Neuronal stem cell (in vitro differentiated cells): ENCODE results near the gene DVL3.

ENCODE experiments used
- DNase-seq: peaks from one replicate; pipeline ENCODE4 v3.0.0-alpha.2; 2013; ENCODE audit warnings: low spot score
- H2AFZ ChIP-seq: one replicate; pipeline ENCODE4 v1.6.1; 2013; ENCODE audit warnings: mild to moderate bottlenecking, low read length, inconsistent platforms
- H2AK5ac ChIP-seq: 2 replicates; pipeline ENCODE4 v1.6.1; 2013; ENCODE audit warnings: low read depth, mild to moderate bottlenecking, inconsistent platforms, low read length, moderate library complexity, mixed read lengths
- H2BK120ac ChIP-seq: 2 replicates; pipeline ENCODE4 v1.6.1; 2013; ENCODE audit warnings: low read depth, mild to moderate bottlenecking, inconsistent platforms, low read length, moderate library complexity, mixed read lengths
- H2BK12ac ChIP-seq: one replicate; pipeline ENCODE4 v1.6.1; 2013; ENCODE audit warnings: low read length, inconsistent platforms
- H2BK15ac ChIP-seq: 2 replicates; pipeline ENCODE4 v1.6.1; 2013; ENCODE audit warnings: mild to moderate bottlenecking, low read length, inconsistent platforms, mixed read lengths
- H2BK5ac ChIP-seq: one replicate; pipeline ENCODE4 v1.6.1; 2013; ENCODE audit warnings: inconsistent platforms, mild to moderate bottlenecking, low read length, moderate library complexity
- H3K14ac ChIP-seq: one replicate; pipeline ENCODE4 v1.6.1; 2013; ENCODE audit warnings: low read length, inconsistent platforms
- H3K18ac ChIP-seq: 2 replicates; pipeline ENCODE4 v1.6.1; 2013; ENCODE audit warnings: low read length, inconsistent platforms
- H3K23ac ChIP-seq: 2 replicates; pipeline ENCODE4 v1.6.1; 2013; ENCODE audit warnings: low read depth, mild to moderate bottlenecking, mixed read lengths, low read length, inconsistent platforms; ENCODE audit not compliant: poor library complexity
- H3K27ac ChIP-seq: replicated peaks from 3 replicates; pipeline ENCODE4 v1.5.1; 2013; ENCODE audit warnings: low read length, inconsistent platforms
- H3K27me3 ChIP-seq, 3 experiments: 2 replicates each; pipeline ENCODE4 v1.6.1; 2013; ENCODE audit warnings: low read length in 3 of 3, mild to moderate bottlenecking in 2 of 3, inconsistent platforms in 1 of 3, low read depth in 1 of 3, mixed read lengths in 1 of 3, moderate library complexity in 1 of 3; ENCODE audit not compliant: control insufficient read depth in 3 of 3, insufficient read depth in 3 of 3
- H3K36me3 ChIP-seq, 2 donors: replicated peaks in 1 of 2; 2 replicates each; pipeline ENCODE4 v1.6.1; 2013; ENCODE audit warnings: low read length in 2 of 2; ENCODE audit not compliant: control insufficient read depth in 2 of 2, insufficient read depth in 2 of 2
- H3K4ac ChIP-seq: 2 replicates; pipeline ENCODE4 v1.6.1; 2013; ENCODE audit warnings: inconsistent platforms, mild to moderate bottlenecking, low read length, moderate library complexity
- H3K4me1 ChIP-seq, 2 donors: 1 replicate in 1 of 2; 2 replicates in 1 of 2; pipeline ENCODE4 v1.6.1; 2013; ENCODE audit warnings: low read length in 2 of 2, low read depth in 1 of 2; ENCODE audit not compliant: control insufficient read depth in 2 of 2, insufficient read depth in 1 of 2
- H3K4me2 ChIP-seq: one replicate; pipeline ENCODE4 v1.6.1; 2013; ENCODE audit warnings: mild to moderate bottlenecking, low read length, inconsistent platforms; ENCODE audit not compliant: insufficient read depth, poor library complexity, severe bottlenecking
- H3K4me3 ChIP-seq, 2 donors: 2 replicates each; pipeline ENCODE4 v1.5.1; 2013; ENCODE audit warnings: low read length in 2 of 2, mild to moderate bottlenecking in 2 of 2, inconsistent platforms in 1 of 2, moderate library complexity in 1 of 2
- H3K79me1 ChIP-seq: one replicate; pipeline ENCODE4 v1.6.1; 2013; ENCODE audit warnings: low read depth, mild to moderate bottlenecking, inconsistent platforms, low read length, moderate library complexity
- H3K9ac ChIP-seq: one replicate; pipeline ENCODE4 v1.6.1; 2013; ENCODE audit warnings: mild to moderate bottlenecking, low read depth, low read length, inconsistent platforms; ENCODE audit not compliant: poor library complexity
- H3K9me3 ChIP-seq, 2 donors: replicated peaks in 1 of 2; 2 replicates each; pipeline versions ENCODE3 to v1.6.1; 2013; ENCODE audit warnings: low read length in 2 of 2, mild to moderate bottlenecking in 2 of 2, inconsistent platforms in 1 of 2, low read depth in 1 of 2, mixed read lengths in 1 of 2, moderate library complexity in 1 of 2; ENCODE audit not compliant: control insufficient read depth in 2 of 2, insufficient read depth in 1 of 2
- H4K8ac ChIP-seq: one replicate; pipeline ENCODE4 v1.6.1; 2013; ENCODE audit warnings: low read depth, mild to moderate bottlenecking, inconsistent platforms, low read length, moderate library complexity
- H4K91ac ChIP-seq: one replicate; pipeline ENCODE4 v1.6.1; 2013; ENCODE audit warnings: low read length, low read depth, mild to moderate bottlenecking, inconsistent platforms; ENCODE audit not compliant: poor library complexity
- WGBS, 2 donors: extraction: QIAGEN DNeasy Blood & Tissue Kit; methylation state at CpG; one replicate each; pipeline ENCODE4 v1.1.7; 2013; ENCODE audit warnings: missing lambda C conversion rate in 2 of 2, mixed read lengths in 1 of 2; ENCODE audit not compliant: insufficient read length in 2 of 2, insufficient replicate concordance in 1 of 2; ENCODE audit errors: extremely low coverage in 2 of 2; 5-methylcytosine and 5-hydroxymethylcytosine counted together

Gene DVL3

GRCh38 chr3:184164648-184165330 is 9.6 kb downstream of the DVL3 start:
- no peak overlapping the region for H2BK120ac ChIP-seq
- no peak overlapping the region for H2BK5ac ChIP-seq
- DNase-seq, result no peak
- H4K91ac ChIP-seq, result no peak overlapping the region
- H3K4me1 ChIP-seq, result no peaks in the 10 kb centered on the region
- H2AFZ ChIP-seq, result no peak overlapping the region
- no peaks in the 10 kb centered on the region for H3K9me3 ChIP-seq
- no peak overlapping the region for H3K14ac ChIP-seq
- peaks cover 48 to 84% of the 10 kb centered on the region in 2 donors for H3K36me3 ChIP-seq
- no peak overlapping the region for H3K9ac ChIP-seq
- H2BK15ac ChIP-seq, result no peak overlapping the region
- no CpG with 5 or more reads among the region's 16 CpGs for whole genome bisulfite sequencing, 2 donors
- H4K8ac ChIP-seq, result no peak overlapping the region
- H2BK12ac ChIP-seq, result no peak overlapping the region
- no peak overlapping the region for H3K4ac ChIP-seq
- H3K27ac ChIP-seq, result no peak overlapping the region
- H3K18ac ChIP-seq, result no peak overlapping the region
- peaks cover 10% of the 10 kb centered on the region for H3K79me1 ChIP-seq
- no peak overlapping the region for H3K4me2 ChIP-seq
- no peak overlapping the region for H2AK5ac ChIP-seq
- no peaks in the 10 kb centered on the region for H3K27me3 ChIP-seq
- peak overlapping the region in 1 of 2 donors; percentile 38 for H3K4me3 ChIP-seq
- H3K23ac ChIP-seq, result peak overlapping the region; percentile 21

- H3K4me1 ChIP-seq, result no peaks in the 10 kb centered on the region
- H3K27ac ChIP-seq, result no peak overlapping the region
- H3K36me3 ChIP-seq, result peaks cover 50 to 86% of the 10 kb centered on the region in 2 donors
- H4K91ac ChIP-seq, result no peak overlapping the region
- H3K14ac ChIP-seq, result no peak overlapping the region
- no peak overlapping the region for H3K18ac ChIP-seq
- H2BK5ac ChIP-seq, result no peak overlapping the region
- DNase-seq, result no peak
- no CpG with 5 or more reads among the region's 3 CpGs for WGBS, 2 donors
- H2BK120ac ChIP-seq, result no peak overlapping the region
- H3K4ac ChIP-seq, result no peak overlapping the region
- no peak overlapping the region for H3K4me3 ChIP-seq
- H3K4me2 ChIP-seq, result no peak overlapping the region
- no peak overlapping the region for H3K23ac ChIP-seq
- no peak overlapping the region for H2AK5ac ChIP-seq
- no peak overlapping the region for H3K9ac ChIP-seq
- H4K8ac ChIP-seq, result no peak overlapping the region
- H3K79me1 ChIP-seq, result peaks cover 6% of the 10 kb centered on the region
- no peak overlapping the region for H2BK15ac ChIP-seq
- no peaks in the 10 kb centered on the region for H3K27me3 ChIP-seq
- no peak overlapping the region for H2AFZ ChIP-seq
- no peaks in the 10 kb centered on the region for H3K9me3 ChIP-seq
- H2BK12ac ChIP-seq, result no peak overlapping the region
Measured at GRCh38 chr3:184165543-184165942, 10.4 kb downstream of the DVL3 start.

- no peak overlapping the region for H3K27ac ChIP-seq
- no peak overlapping the region for H3K14ac ChIP-seq
- no peak overlapping the region for H3K4ac ChIP-seq
- no peak for DNase-seq
- no peak overlapping the region for H2BK5ac ChIP-seq
- no peaks in the 10 kb centered on the region for H3K27me3 ChIP-seq
- peaks cover 60 to 93% of the 10 kb centered on the region in 2 donors for H3K36me3 ChIP-seq
- H2AK5ac ChIP-seq, result no peak overlapping the region
- H3K4me1 ChIP-seq, result no peaks in the 10 kb centered on the region
- no peak overlapping the region for H4K8ac ChIP-seq
- no peaks in the 10 kb centered on the region for H3K9me3 ChIP-seq
- no peak overlapping the region for H2BK12ac ChIP-seq
- H3K9ac ChIP-seq, result no peak overlapping the region
- H2AFZ ChIP-seq, result no peak overlapping the region
- H3K4me2 ChIP-seq, result no peak overlapping the region
- H3K18ac ChIP-seq, result no peak overlapping the region
- H3K4me3 ChIP-seq, result no peak overlapping the region
- peaks cover 3% of the 10 kb centered on the region for H3K79me1 ChIP-seq
- H4K91ac ChIP-seq, result no peak overlapping the region
- no peak overlapping the region for H2BK120ac ChIP-seq
- H3K23ac ChIP-seq, result no peak overlapping the region
- WGBS, 2 donors, result no CpG with 5 or more reads among the region's 6 CpGs
- no peak overlapping the region for H2BK15ac ChIP-seq
Measured at GRCh38 chr3:184166671-184167070, 11.5 kb downstream of the DVL3 start.

- no peak overlapping the region for H2BK15ac ChIP-seq
- H2AFZ ChIP-seq, result no peak overlapping the region
- no peak overlapping the region for H2AK5ac ChIP-seq
- no peak overlapping the region for H3K27ac ChIP-seq
- no peaks in the 10 kb centered on the region for H3K27me3 ChIP-seq
- no peak overlapping the region for H4K8ac ChIP-seq
- H3K4me1 ChIP-seq, result no peaks in the 10 kb centered on the region
- H3K18ac ChIP-seq, result no peak overlapping the region
- peak overlapping the region in 1 of 2 donors; percentile 41 for H3K4me3 ChIP-seq
- no peak overlapping the region for H3K4ac ChIP-seq
- H3K9ac ChIP-seq, result no peak overlapping the region
- H3K14ac ChIP-seq, result no peak overlapping the region
- H4K91ac ChIP-seq, result no peak overlapping the region
- peak overlapping the region; percentile 69 for H3K23ac ChIP-seq
- peak overlapping the region; percentile 7 for H2BK5ac ChIP-seq
- H2BK120ac ChIP-seq, result no peak overlapping the region
- H3K79me1 ChIP-seq, result peaks cover 3% of the 10 kb centered on the region
- H3K36me3 ChIP-seq, result peaks cover 63 to 97% of the 10 kb centered on the region in 2 donors
- H2BK12ac ChIP-seq, result no peak overlapping the region
- H3K4me2 ChIP-seq, result no peak overlapping the region
- no CpG with 5 or more reads among the region's 8 CpGs for WGBS, 2 donors
- no peak for DNase-seq
- no peaks in the 10 kb centered on the region for H3K9me3 ChIP-seq
Measured at GRCh38 chr3:184167786-184168185, 12.6 kb downstream of the DVL3 start.
